HG03025 (cell line): ENCODE data around the gene ENTREP3.
"Not testable (repeated sequence)": the region's sequence is repeated elsewhere in the genome, so short reads cannot be mapped to it uniquely, and the experiment has no call there.

Experiments
- ATAC-seq: cut with Tn5 transposase; IDR thresholded peaks from one replicate; pipeline ENCODE4 v1.9.1; 2021; ENCODE audit warnings: mild to moderate bottlenecking, moderate library complexity; ENCODE audit not compliant: unreplicated experiment, low FRiP score

ENTREP3 gene

DNA sequence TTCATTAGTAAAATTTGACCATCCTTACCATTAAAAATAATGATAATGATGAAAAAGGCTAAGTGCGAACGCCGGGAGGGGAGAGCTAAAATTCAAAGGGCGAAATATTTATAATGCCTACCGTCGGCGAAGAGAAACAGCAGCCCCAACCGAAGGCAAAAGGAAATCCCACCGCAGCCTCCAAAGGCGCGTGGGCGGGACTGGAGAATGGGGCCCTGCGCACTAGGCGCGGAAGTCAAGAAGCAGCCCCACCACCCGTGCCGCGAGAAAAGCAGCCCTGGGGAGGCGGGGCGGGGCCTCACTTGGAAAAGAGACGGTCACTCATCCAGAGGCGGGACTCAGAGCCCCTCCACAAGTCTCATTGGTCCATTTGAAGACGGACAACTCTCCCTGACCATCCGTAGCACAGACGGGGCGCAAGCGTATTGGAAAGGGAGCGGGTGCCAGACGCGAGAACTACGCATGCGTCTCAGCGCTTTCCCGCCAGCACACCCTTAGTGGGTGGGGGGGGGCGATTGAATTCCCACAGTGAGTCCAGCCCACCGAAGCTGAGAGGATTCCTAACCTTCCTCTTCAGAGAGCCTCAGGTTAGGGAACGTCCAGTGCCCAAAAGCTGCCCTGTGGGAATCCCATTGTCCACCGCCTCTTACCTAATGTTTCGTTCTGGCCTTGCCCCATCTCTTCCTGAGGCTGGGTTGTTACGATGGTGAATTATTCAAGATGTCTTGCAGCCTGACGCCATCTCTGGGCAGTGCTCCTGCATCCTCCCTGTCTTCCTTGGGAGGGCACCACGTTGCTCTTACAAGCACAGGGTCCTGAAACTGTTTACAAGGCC is 27.8 kb downstream of the ENTREP3 start:
- peak; percentile 76 for ATAC-seq

DNA sequence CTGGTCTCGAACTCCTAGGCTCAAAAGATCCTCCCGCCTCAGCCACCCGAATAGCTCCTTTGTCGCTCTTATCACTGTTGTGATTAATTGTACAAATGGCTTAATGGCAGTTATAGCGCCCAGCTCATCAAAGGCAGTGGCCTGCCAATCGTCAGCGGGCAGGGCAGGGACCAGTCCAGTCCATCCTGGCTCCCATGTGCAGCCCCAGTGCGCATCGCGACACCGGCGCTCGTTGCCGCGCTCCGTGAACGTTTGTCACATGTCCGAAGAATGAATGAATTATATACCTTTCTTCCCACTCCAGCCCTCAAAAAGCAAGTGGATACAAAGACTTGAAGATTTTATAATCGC is 28.4 kb downstream of the ENTREP3 start:
- no peak for ATAC-seq

DNA sequence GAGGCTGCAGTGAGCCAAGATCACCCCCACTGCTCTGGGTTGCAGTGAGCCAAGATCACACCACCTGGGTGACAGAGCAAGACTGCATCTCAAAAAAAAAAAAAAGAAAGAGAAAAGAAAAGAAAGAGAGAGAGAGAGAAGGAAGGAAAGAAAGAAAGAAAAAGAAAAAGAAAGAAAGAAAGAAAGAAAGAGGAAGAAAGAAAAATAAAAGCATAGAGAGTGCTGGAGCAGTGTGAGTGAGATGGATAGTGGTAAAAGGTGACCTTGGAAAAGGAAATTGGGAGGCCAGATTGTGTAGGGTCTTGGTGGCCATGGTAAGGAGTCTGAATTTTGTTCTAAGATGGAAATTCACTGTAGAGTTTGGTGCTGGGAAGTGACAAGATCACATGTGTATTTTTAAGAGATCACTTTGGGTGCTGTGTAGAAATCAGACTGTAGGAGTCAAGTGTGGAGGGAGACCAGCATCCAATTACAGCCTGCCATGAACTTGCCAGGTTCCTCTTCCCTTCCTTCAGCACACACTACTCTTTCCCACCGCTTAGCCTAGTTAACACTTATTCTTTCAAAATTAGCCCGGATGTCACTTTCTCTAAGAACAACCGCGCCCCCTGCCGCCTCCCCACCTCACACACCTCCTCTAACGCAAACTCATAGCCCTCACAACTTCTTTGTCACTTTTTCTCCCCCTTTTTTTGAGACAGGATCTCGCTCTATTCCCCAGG is 28.9 kb downstream of the ENTREP3 start:
- no peak for ATAC-seq

DNA sequence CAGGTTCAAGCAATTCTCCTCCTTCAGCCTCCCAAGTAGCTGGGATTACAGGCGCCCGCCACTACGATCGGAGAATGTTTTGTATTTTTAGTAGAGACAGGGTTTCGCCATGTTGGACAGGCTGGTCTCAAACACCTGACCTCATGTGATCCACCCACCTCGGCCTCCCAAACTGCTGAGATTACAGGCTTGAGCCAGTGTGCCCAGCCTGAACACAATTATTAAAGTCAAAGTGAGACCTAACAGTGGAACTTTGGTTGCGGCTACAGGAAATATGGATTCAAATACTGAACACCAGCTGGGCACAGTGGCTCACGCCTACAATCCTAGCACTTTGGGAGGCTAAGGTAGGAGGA is 29.9 kb downstream of the ENTREP3 start:
- ATAC-seq: not testable (repeated sequence)

DNA sequence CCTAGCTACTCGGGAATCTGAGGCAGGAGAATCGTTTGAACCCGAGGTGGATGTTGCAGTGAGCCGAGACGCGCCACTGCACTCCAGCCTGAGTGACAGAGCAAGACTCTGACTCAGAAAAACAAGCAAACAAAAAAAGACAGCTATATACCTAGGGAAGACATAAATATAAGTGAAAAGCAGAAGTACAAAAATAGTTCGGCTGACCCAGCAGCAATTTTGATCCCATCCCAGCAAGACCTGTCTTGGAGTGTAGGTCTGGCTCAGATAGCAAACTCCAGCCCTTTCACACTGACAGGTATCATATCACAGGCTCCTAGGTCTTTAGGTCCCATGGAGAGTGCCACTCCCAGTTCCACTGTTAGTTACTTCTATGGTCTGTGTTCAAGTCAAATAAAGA is 32.2 kb downstream of the ENTREP3 start:
- ATAC-seq: no peak

DNA sequence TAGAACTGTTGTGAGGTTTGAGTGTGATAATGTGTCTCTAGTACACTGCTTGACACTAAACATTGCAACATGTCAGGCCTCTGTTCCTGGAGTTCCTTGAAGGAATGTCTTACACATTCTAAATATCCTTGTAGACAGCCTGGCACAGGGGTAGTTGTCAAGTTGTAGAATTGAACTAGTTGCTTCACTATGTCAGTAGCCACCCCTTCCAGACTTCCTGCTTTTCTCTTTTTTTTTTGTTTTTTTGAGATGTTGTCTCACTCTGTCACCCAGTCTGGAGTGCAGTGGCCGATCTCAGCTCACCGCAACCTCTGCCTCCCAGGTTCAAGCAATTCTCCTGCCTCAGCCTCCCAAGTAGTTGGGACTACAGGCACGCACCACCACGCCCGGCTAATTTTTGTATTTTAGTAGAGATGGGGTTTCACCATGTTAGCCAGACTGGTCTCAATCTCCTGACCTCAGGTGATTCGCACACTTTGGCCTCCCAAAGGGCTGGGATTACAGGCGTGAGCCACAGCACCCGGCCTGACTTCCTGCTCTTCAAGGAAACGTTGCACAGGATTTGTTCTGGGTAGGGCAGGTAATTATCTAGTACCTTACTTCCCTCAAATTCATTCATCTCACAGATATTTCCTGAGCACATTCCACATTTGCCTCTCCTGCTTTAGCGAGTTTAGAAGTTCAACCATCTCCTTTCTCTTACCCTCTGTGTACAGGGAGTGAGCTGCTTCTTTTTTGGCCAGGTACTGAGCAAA is 34.9 kb downstream of the ENTREP3 start:
- ATAC-seq: not testable (repeated sequence)

DNA sequence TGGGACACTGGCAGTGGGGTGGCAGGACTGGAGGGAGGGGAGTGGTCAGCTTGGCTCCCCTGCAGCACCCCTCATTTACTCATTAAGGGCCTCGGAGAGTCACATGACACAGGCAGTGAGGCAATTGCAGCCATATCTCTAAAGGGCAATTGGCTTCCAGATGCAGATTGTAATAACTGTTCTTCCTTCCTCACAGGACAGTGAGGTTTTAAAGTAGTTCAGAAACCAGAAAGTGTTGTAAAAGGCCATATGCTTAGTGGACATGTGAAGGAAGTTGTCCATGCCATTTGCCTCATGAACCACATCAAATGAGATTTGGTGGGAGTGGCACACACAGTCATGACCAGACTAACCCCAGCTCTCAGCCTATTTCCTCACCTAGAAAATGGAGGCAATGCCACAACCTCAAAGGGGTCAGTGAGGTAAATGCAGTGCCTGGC is 35.7 kb downstream of the ENTREP3 start:
- ATAC-seq: no peak

DNA sequence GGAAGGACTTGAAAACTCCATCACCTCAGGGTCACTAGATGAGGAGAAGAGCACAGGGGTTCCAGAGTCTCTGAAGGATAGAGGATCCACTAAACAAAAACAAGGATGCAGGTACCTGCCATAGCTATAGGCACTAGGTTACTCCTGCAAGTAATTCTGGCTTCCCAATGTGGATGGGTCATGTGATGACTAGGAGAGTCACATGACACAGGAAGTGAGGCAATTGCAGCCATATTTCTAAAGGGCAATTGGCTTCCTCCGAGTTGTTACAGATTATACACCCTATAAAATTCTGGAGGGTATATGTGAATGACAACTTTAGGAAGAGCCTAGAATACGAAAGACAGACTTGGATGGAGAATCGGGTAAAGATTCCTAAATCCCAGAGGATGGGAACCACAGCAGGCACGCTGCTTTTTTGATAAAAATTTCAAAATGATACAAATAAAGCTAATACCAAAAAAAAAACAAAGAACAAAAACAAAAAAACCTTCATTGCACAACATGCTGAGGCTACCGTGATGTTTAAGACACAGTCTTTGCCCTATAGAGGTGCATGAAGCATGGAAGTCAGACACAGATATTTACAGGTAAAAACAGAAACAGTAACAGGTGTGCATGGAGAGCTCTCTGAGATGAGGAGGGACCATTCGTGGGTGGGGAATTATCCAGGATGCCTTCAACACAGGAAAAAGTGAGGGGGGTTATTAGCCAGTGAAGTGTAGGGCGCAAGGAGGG is 36.3 kb downstream of the ENTREP3 start:
- ATAC-seq: no peak

DNA sequence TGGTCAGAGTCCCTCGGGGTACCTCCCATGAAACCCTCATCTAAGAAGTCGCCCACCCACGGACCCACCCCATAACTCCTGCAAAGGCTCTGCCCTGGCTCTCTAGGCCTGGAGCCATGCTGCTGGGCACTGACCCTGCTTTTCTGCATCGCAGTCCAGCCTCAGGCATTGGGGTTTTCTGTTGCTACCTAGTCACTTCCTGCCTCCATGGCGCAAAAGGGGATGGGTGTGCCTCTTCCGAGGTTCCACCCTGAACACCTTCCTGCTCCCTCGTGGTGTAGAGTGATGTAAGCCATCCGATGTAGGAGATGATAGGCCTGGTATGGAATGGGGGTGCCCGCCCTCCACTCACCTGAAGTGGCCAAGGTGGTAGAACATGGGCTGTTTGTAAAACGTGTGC is 40.6 kb downstream of the ENTREP3 start:
- ATAC-seq: not testable (repeated sequence)

DNA sequence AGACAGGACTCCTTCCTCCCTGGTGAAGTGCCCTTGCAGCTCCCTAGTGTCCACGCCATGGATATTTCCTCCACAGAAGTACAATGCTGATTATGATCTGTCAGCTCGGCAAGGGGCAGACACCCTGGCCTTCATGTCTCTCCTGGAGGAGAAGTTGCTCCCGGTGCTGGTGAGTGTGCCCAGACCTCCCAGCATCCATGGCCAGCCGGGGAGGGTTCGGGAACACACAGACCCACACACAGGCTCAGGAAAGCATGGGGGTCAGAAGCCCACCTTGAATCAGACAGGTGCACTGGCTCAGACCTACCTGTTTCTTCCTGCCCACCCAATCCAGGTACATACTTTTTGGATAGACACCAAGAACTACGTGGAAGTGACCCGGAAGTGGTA is 43.2 kb downstream of the ENTREP3 start:
- ATAC-seq: not testable (repeated sequence)

DNA sequence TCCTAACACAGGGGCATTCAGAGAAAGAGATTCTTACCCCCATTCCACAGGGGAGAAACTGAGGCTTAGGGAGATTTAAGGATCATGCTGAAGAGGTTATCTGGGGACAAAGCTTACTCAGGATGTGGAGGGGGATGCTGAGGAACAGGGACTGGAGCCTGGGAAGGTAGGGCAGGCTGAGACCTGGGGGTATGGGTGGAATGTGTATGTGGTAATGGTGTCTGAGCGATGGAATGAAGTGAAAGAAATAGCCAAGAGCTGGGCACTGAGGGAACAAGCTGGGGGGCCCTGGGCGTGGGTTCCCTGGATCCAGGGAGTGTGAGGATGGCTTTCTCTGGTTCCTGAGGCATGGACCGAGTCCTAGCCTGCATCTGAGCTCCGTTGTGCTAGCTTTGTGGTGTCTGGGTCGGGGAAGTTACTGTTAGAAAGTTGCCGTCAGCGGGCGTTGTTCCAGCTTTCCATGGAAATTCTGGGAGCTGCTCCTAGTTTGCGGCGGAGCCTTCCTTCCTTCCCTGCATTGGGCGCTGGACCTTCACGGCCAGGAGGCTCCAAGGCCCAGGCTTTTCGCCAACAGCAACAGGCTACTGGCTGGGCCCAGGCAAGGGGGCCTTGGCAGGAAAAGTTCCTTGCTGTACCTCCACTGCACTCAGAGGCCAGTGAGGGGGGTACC is 43.8 kb downstream of the ENTREP3 start:
- not testable (repeated sequence) for ATAC-seq

DNA sequence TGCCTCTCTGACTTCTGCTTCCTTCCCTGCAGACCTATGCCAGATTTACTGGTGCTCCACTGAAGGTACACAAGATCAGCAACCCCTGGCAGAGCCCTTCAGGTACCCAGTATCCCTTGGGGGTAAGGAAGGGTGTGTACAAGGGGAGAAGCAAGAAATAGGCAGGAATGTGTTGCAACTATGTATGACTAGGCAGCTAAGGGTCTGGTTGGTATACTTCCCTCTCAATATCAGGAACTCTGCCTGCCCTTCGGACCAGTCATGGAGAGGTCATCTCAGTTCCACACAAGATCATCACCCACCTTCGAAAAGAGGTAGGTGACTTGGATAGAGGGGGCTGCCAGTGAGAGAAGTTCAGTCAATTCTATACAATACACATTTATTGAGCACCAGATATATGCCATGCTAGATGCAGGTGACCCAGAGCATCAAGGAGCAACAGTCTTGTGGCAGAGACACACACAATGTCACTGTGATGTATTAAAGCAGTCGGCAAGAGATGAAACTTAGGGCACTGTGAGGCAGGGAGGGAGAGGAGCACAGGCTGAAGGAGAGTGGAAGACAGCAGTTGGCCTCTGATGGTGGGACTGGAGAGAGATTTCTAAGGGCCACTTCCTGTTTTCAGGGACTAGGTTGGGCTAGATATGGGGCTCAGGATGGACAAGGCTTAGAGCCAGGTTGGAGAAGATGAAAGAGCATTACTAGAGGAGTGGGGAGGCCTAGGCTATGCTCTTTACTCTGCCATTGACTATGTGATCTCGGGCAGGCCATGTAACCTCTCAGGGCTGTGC is 44.8 kb downstream of the ENTREP3 start:
- no peak for ATAC-seq

DNA sequence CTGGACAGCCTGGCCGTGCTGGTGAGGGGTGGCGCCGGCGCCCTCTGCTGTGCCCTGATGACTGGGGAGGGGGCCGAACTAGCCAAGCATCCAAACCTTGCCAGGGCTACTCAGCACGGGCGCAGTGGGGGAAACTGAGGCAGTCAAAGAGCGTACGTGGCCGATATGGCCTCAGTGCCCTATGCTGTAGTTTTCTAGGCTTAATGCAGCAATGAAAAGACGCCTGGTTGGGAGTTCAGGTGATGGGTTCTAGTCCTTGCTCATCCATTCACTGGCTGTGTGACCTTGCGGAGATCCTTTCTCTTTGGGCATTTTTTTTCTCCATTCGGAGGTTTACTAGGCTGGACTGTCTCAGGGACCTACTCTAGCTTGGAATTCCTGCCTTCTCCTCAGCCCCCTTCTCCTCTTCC is 46.0 kb downstream of the ENTREP3 start:
- no peak for ATAC-seq

DNA sequence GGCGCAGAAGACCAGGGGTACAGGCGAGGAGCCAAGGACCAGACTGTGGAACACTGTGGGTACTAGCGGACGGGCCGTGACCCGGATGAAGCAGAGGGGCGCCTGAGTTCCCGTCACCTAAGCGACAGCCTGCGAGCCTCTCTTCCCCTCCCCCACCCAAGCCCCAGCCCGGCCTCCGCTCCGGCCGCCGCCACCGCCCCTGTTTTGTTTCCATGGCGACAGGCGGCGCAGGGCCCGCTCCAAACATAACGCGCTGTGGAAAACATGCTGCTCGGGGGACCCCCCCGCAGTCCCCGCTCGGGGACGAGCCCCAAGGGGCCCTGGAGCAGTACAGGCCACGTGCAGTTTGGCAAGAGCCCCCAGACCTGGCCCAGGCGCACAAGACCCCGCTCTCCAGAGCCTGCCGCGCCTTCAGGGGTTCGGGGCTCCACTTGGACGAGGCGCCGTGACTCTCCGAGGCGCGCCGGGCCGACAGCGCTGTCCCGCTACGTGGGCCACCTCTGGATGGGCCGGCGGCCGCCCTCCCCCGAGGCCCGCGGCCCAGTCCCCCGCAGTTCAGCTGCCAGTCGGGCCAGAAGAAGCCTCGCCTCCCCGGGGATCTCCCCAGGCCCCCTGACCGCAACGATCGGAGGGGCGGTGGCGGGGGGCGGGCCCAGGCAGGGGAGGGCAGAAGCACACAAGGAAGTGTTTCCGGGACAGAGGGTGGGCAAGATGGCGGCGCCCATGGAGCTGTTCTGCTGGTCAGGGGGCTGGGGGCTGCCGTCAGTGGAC is 46.6 kb downstream of the ENTREP3 start, which contains the start of gene MTX1:
TSS of gene MTX1 (plus strand) at position 155 of the 771 bp plus-strand sequence. CDS start at position 265, 110 bp downstream.
- ATAC-seq: peak; percentile 52

DNA sequence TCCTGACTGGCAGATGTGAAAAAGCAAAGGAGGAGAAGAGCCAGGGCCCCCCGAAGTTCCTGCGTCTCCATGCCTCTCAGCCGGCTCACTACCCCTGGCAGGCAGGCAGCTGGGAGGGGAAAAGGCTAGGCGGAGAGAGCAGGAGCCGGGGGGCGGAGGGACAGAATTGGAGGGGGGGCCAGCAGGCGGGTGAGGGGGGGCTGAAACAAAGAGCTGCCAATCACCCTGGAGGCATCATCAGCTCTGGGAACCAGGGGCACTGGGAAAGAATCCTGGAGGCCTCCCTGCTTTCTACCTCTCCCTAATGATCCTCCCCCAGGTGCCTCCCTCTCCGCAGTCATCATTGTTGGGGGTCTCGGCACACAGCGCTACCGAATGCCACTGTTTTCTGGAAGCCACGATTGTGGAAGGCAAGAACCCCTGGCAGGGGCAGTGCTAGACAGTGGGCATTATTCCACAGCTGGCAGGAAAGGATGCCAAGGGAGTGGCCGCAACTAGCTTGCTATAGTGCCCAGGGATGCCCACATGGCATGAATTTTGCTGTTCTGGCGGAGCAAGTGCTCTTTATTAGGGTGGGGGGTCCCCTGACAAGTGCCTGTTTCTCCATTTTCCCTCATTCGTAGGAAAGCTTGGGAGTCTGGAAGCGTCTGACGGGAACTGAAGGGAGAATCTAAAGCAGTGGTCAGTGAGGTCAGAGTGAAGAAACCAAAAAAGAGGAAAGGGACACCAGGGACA is 47.3 kb downstream of the ENTREP3 start, which contains the start of gene THBS3:
TSS of gene THBS3 (minus strand) at position 92 of the 735 bp plus-strand sequence. CDS start at position 71, 21 bp downstream.
- ATAC-seq: no peak

DNA sequence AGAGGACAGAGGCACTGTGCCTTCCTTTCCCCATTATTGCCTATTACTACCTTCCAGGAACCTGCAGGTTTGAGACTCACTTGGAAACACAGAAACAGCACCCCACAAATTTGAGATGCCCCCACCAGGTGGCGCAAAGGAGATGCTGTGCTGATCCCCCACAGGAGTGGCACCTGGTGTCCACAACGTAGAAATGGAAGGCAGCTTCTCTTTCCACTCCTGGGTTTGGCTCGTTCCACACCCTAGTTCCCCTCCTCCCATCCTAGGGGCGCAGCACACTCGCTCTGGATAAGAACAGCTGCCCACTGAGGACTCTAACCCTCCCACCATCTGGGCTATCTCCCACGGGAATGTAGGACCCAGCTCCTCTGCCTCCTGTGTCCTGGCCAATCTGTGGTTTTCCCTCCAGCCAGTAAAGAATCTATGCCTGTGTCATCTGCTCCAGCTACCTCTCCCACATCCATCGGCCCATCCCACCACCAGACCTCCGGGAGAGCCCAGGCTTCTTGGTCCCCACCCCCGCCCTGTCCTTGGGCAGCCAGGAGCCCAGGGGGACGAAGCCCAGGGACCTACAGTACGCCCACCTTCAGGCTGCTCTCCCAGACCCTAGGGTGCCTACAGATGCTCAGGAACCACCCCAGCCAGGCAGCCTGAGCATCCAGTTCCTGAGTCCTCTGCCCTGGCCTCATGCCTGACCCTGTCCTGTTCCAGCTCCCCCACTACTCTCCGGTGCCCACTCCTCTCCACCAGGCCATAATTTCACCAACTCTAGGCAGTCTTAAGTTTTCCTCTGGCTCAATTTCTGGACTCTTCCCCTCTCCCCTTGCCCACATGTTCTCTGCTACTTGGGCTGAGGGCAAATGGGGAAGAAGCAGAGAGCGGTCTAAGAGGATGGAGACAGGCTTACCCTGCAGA is 48.1 kb downstream of the ENTREP3 start:
- ATAC-seq: no peak
